ENCODE results near the gene NR2F1-AS1. TPM values are rescaled to one million over a fixed set of nuclear protein-coding genes. Genes with fewer than 3 reads are reported as not detected.

The NR2F1-AS1 gene
- total RNA-seq, 6 experiments from 2014 or later = 22.9 to 26.2 (median 24.8) TPM

DNA sequence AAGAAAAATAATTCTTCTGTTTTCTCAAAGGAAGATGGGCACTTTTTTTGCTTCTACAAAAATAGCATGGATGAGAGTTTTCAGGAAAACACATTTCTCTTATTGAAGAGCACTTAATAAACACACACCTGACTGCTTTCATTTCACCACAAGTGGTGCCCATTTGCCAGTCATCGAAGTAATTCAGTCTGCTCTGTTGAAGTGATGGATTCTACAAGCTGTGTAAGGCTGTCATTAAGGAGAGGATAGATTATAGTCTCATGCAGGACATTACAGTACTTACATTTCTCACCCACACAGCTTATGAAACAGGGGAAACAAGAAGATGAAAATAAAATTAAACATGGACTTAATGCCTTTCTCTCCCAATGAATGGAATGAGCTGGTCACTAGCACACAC lies 165.2 kb downstream of the NR2F1-AS1 start:
- TF ChIP-seq CTCF (IDR thresholded peaks at IDR 0.05) = no peak
- no peak for DNase-seq
- Mint-ChIP-seq H3K4me3 (no peak overlapping the region), H3K36me3 (ENCODE audit: low read depth) (no peaks in the 10 kb centered on the region), H3K4me1 (ENCODE audit: low read depth) (peaks cover 5% of the 10 kb centered on the region; the same call in 1 of the 2 replicates), H3K9me3 (no peaks in the 10 kb centered on the region), H3K27ac (no peak overlapping the region), H3K27me3 (ENCODE audit: insufficient read depth) (no peaks in the 10 kb centered on the region; the same call in 1 of the 2 replicates)

DNA sequence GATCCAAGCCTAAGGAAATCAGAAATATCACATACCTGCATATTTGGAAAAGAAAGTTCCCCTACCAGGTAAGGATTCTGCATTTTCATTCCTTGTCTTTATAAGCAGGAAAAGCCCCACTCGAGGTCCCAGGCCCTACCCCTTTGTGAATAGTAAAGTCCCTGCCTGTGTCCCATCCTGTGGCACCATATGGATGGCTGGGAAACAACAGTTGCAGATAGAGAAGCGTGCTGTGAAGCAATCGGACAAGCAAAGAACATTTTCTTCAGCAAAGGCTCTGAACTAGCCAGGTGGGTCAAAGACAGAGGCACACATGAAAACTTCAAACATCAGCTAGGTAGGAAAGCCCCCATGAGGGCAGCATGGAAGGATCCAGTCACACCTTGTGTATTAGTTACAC lies 169.3 kb downstream of the NR2F1-AS1 start:
- no peak for DNase-seq
- no peaks in the 10 kb centered on the region for H3K9me3 Mint-ChIP-seq
- TF ChIP-seq CTCF (IDR thresholded peaks at IDR 0.05) = no peak
- peaks cover 11% of the 10 kb centered on the region; the same call in 1 of the 2 replicates for H3K4me1 Mint-ChIP-seq (ENCODE audit: low read depth)
- 0 out of 2 replicates have a peak, but pooled peaks cover 5% of the 10 kb centered on the region for H3K36me3 Mint-ChIP-seq (ENCODE audit: low read depth)
- H3K27ac Mint-ChIP-seq = no peak overlapping the region
- H3K4me3 Mint-ChIP-seq = no peak overlapping the region
- H3K27me3 Mint-ChIP-seq (ENCODE audit: insufficient read depth) = no peaks in the 10 kb centered on the region

DNA sequence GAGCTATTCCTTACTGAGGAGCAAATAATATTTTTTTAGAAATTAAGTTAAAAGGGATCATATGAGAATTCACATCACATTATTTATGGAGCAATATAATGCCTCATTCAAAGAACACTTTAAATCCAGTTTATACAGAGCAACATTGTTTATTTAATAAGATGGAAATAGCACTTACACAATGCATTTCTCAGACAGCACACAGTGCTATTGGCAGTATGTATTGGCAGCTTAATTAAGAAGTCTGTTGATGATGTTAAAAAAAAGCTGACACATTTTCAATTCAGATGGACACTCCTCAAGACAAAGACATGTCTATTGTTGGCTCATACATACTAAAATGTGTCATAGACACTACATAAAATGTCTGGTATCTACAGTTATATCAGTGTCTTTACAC lies 171.3 kb downstream of the NR2F1-AS1 start:
- Mint-ChIP-seq H3K4me3 (no peak overlapping the region), H3K9me3 (no peaks in the 10 kb centered on the region)
- no peak for DNase-seq

DNA sequence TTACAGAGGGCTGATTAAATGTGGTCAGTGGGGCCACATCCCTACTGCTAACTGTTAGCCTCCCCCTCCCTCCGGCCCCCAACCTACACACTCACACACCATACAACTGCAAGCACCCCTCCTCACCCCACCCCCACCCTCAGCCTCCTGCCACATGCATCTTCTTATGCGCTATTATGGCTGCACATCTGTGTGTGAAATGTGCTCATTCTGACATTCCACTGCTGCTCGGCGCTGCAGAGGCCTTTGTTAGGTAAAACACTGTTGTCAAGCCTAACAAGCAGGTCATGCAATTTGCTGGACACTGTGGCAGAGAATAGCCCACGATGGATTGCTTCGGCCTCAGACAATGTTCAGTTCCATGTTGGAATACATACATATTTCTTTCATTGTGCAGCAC lies 173.6 kb downstream of the NR2F1-AS1 start:
- Mint-ChIP-seq H3K9me3 (no peaks in the 10 kb centered on the region), H3K4me1 (ENCODE audit: low read depth) (peaks cover 11% of the 10 kb centered on the region; the same call in 1 of the 2 replicates), H3K36me3 (ENCODE audit: low read depth) (0 out of 2 replicates have a peak, but pooled peaks cover 5% of the 10 kb centered on the region), H3K27me3 (ENCODE audit: insufficient read depth) (no peaks in the 10 kb centered on the region), H3K4me3 (no peak overlapping the region), H3K27ac (no peak overlapping the region)
- no peak for TF ChIP-seq CTCF (IDR thresholded peaks at IDR 0.05)
- DNase-seq = no peak

More for the DNA sequence above, 171.3 kb downstream of the NR2F1-AS1 start:
- H3K27me3 Mint-ChIP-seq (ENCODE audit: insufficient read depth) = no peaks in the 10 kb centered on the region
- no peak for TF ChIP-seq CTCF (IDR thresholded peaks at IDR 0.05)
- no peak overlapping the region for H3K27ac Mint-ChIP-seq
- peaks cover 11% of the 10 kb centered on the region; the same call in 1 of the 2 replicates for H3K4me1 Mint-ChIP-seq (ENCODE audit: low read depth)
- 0 out of 2 replicates have a peak, but pooled peaks cover 5% of the 10 kb centered on the region for H3K36me3 Mint-ChIP-seq (ENCODE audit: low read depth)

DNA sequence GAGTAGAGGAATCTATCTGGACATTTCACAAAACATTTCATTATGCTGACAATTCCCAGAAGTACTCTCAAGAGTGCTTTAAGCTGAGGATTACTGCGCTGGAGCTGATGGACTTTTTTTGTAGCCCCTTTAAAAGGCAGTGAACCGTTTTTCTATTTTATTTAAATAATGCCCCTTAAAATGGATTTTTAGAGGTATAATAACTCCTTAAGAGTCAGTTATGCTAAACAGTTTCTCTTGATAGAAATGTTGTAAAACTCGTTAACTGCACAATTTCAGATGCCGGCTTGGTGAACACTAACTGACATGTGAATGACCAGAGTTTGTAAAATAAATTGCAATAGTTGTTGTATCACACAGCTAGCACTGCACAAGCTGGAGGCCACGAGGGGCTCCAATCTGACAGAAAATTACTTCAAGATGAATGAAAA lies 174.0 kb downstream of the NR2F1-AS1 start:
- H3K9me3 Mint-ChIP-seq = no peaks in the 10 kb centered on the region
- peaks cover 11% of the 10 kb centered on the region; the same call in 1 of the 2 replicates for H3K4me1 Mint-ChIP-seq (ENCODE audit: low read depth)
- TF ChIP-seq CTCF (IDR thresholded peaks at IDR 0.05) = no peak
- no peak overlapping the region for H3K27ac Mint-ChIP-seq
- H3K4me3 Mint-ChIP-seq = no peak overlapping the region
- no peaks in the 10 kb centered on the region for H3K27me3 Mint-ChIP-seq (ENCODE audit: insufficient read depth)
- H3K36me3 Mint-ChIP-seq (ENCODE audit: low read depth) = 0 out of 2 replicates have a peak, but pooled peaks cover 5% of the 10 kb centered on the region
- no peak for DNase-seq

Data from HFFc6 (cell line).